LNCAP (cell line): ENCODE data around the gene MEOX1.

Experiments
- CTCF ChIP-seq: fragments of 450-650 bp; IDR thresholded peaks from 2 replicates; pipeline ENCODE4 v1.5.1; 2017; ENCODE audit warnings: mild to moderate bottlenecking

The MEOX1 gene

GRCh38 chr17:43591001-43591400, 70.7 kb downstream of the MEOX1 start:
- TF ChIP-seq CTCF: no peak
